Dedifferentiated amniotic fluid mesenchymal stem cell (primary cell): ENCODE measurements around the gene CACNA2D2.

Experiments
- DNase-seq: peaks from one replicate; pipeline ENCODE4 v3.0.0-alpha.2; 2016; ENCODE audit errors: extremely low spot score

The CACNA2D2 gene

GRCh38 chr3:50502225-50502583 is 1.2 kb downstream of the CACNA2D2 start:
- no peak for DNase-seq

- DNase-seq: no peak
Measured at GRCh38 chr3:50495609-50496423, 7.6 kb downstream of the CACNA2D2 start.

- DNase-seq: no peak
Measured at GRCh38 chr3:50494126-50494525, 9.3 kb downstream of the CACNA2D2 start.

GRCh38 chr3:50493623-50494022 is 9.8 kb downstream of the CACNA2D2 start:
- no peak for DNase-seq

GRCh38 chr3:50493086-50493485 is 10.3 kb downstream of the CACNA2D2 start:
- no peak for DNase-seq

GRCh38 chr3:50491023-50491422 is 12.4 kb downstream of the CACNA2D2 start:
- DNase-seq: no peak

- no peak for DNase-seq
Measured at GRCh38 chr3:50490424-50490823, 13.0 kb downstream of the CACNA2D2 start.

GRCh38 chr3:50487181-50487580 is 16.3 kb downstream of the CACNA2D2 start:
- no peak for DNase-seq

- no peak for DNase-seq
Measured at GRCh38 chr3:50486219-50486888, 17.1 kb downstream of the CACNA2D2 start.

GRCh38 chr3:50484722-50485121 is 18.7 kb downstream of the CACNA2D2 start:
- no peak for DNase-seq

GRCh38 chr3:50483374-50483773 is 20.1 kb downstream of the CACNA2D2 start:
- DNase-seq: no peak

GRCh38 chr3:50481992-50482391 is 21.4 kb downstream of the CACNA2D2 start:
- DNase-seq: no peak

- no peak for DNase-seq
Measured at GRCh38 chr3:50480471-50480870, 23.0 kb downstream of the CACNA2D2 start.

GRCh38 chr3:50479523-50479922 is 23.9 kb downstream of the CACNA2D2 start:
- no peak for DNase-seq

- DNase-seq: no peak
Measured at GRCh38 chr3:50478671-50479260, 24.7 kb downstream of the CACNA2D2 start.

GRCh38 chr3:50478051-50478450 is 25.4 kb downstream of the CACNA2D2 start:
- DNase-seq: no peak

- DNase-seq: no peak
Measured at GRCh38 chr3:50475348-50475747, 28.1 kb downstream of the CACNA2D2 start.

GRCh38 chr3:50474717-50475116 is 28.7 kb downstream of the CACNA2D2 start:
- no peak for DNase-seq

GRCh38 chr3:50473768-50474167 is 29.7 kb downstream of the CACNA2D2 start:
- no peak for DNase-seq

- no peak for DNase-seq
Measured at GRCh38 chr3:50472958-50473357, 30.5 kb downstream of the CACNA2D2 start.

GRCh38 chr3:50470658-50471057 is 32.8 kb downstream of the CACNA2D2 start:
- DNase-seq: no peak

- no peak for DNase-seq
Measured at GRCh38 chr3:50467919-50468318, 35.5 kb downstream of the CACNA2D2 start.

GRCh38 chr3:50466177-50466576 is 37.3 kb downstream of the CACNA2D2 start:
- DNase-seq: no peak
